Gastrocnemius medialis (tissue), 4 donors: ENCODE data around the gene LMNTD2. TPM values are rescaled to one million over a fixed set of nuclear protein-coding genes. Genes with fewer than 3 reads are reported as not detected.

Experiments used
- ATAC-seq, 2 donors: fragments of 150-250 bp; one replicate each; pipeline ENCODE4 v1.9.1; 2016
- DNase-seq, 2 donors: peaks; one replicate each; pipeline ENCODE4 v3.0.0-alpha.2; 2019
- H3K27ac ChIP-seq, 4 donors: fragments of 200-600 bp; sonication (generic); 1 replicate in 1 of 4; 2 replicates in 3 of 4; pipeline ENCODE4 v1.5.1; 2016 to 2018; ENCODE audit warnings: mild to moderate bottlenecking in 2 of 4, moderate library complexity in 1 of 4
- H3K27me3 ChIP-seq, 3 donors: fragments of 200-600 bp; sonication (generic) in 2 of 3; 1 replicate in 1 of 3; 2 replicates in 2 of 3; pipeline versions ENCODE4 v1.5.1 to v1.6.0; 2016 to 2019; ENCODE audit warnings: mild to moderate bottlenecking in 1 of 3, moderate library complexity in 1 of 3
- H3K36me3 ChIP-seq, 2 donors: fragments of 200-600 bp; sonication (generic) in 1 of 2; one replicate each; pipeline ENCODE4 v1.5.1; 2017 to 2018
- H3K4me1 ChIP-seq, 2 donors: fragments of 200-600 bp; sonication (generic) in 1 of 2; one replicate each; pipeline ENCODE4 v1.5.1; 2016 to 2017; ENCODE audit warnings: mild to moderate bottlenecking in 2 of 2
- H3K4me3 ChIP-seq, 4 donors: fragments of 200-600 bp; sonication (generic) in 3 of 4; 1 replicate in 1 of 4; 2 replicates in 3 of 4; pipeline ENCODE4 v1.5.1; 2016 to 2019; ENCODE audit warnings: mild to moderate bottlenecking in 2 of 4
- H3K9me3 ChIP-seq, 3 donors: fragments of 200-600 bp; sonication (generic) in 2 of 3; 1 replicate in 1 of 3; 2 replicates in 2 of 3; pipeline ENCODE4 v1.5.1; 2016 to 2019
- POLR2A ChIP-seq, 2 donors: fragments of 450-650 bp; IDR thresholded peaks; one replicate each; pipeline ENCODE4 v1.6.1; 2017; ENCODE audit warnings: antibody characterized with exemption in 2 of 2, mild to moderate bottlenecking in 2 of 2, moderate library complexity in 2 of 2
- in situ Hi-C, 4 donors: fragments of 200-750 bp; cut with MboI; loops; one replicate each; pipeline versions ENCODE4 v1.15.0 to v1.8.0; 2017; ENCODE audit warnings: low sequenced_read_pairs in 4 of 4
- intact Hi-C: fragments of 100-400 bp; cut with DNase I; formaldehyde crosslinking; loops from one replicate; pipeline ENCODE4 v1.15.1; 2023; ENCODE audit warnings: low total_unique reads
- total RNA-seq, 4 donors: library from RNA; depleted of rRNA; stranded (reverse); fragments of >200 nt; gene quantifications; one replicate each; pipeline versions ENCODE4 v1.1.0 to v1.2.3, GENCODE V29; 2016
- TF ChIP-seq, protein P1 (sequence below), 5 experiments: fragments of 450-650 bp in 3 of 5; fragments of 200-600 bp in 2 of 5; sonication (generic) in 2 of 5; IDR thresholded peaks in 4 of 5; conservative IDR thresholded peaks in 1 of 5; 1 replicate in 4 of 5; 2 replicates in 1 of 5; pipeline ENCODE4 v1.5.1; 2016 to 2019; ENCODE audit warnings: antibody characterized with exemption in 5 of 5, mild to moderate bottlenecking in 3 of 5, moderate library complexity in 3 of 5

Gene LMNTD2
- total RNA-seq, 4 donors from 2014 or later = 0.13 to 1.5 TPM; not detected in 2

DNA sequence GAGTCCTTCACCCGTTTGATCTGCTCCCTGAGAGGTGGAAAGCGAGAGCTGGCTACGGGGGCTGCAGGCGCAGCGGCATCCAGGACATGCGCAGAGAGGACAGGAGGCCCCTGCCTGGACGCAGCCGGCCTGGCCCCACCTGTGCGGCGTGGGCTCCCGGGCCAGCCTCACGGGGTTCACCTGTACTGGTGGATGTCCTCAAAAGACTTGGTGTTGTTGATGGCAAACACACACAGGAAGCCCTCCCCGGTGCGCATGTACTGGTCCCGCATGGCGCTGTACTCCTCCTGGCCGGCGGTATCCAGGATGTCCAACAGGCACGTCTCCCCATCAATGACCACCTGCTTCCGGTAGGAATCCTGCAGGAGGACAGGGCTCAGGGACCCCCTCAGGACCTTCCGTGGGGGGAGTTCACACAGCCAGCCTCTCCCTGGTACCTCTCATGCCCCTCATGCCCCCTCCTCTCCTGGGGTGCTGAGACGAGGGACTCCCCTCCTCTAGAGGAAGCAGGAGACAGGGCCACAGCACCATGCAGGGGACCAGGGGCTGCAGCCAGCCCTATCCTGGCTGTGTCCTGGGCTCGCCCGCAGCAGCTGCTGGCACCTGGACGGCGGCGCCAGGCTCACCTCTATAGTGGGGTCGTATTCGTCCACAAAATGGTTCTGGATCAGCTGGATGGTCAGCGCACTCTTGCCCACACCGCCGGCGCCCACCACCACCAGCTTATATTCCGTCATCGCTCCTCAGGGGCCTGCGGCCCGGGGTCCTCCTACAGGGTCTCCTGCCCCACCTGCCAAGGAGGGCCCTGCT is 26.7 kb downstream of the LMNTD2 start:
- TF ChIP-seq, protein P1, sequence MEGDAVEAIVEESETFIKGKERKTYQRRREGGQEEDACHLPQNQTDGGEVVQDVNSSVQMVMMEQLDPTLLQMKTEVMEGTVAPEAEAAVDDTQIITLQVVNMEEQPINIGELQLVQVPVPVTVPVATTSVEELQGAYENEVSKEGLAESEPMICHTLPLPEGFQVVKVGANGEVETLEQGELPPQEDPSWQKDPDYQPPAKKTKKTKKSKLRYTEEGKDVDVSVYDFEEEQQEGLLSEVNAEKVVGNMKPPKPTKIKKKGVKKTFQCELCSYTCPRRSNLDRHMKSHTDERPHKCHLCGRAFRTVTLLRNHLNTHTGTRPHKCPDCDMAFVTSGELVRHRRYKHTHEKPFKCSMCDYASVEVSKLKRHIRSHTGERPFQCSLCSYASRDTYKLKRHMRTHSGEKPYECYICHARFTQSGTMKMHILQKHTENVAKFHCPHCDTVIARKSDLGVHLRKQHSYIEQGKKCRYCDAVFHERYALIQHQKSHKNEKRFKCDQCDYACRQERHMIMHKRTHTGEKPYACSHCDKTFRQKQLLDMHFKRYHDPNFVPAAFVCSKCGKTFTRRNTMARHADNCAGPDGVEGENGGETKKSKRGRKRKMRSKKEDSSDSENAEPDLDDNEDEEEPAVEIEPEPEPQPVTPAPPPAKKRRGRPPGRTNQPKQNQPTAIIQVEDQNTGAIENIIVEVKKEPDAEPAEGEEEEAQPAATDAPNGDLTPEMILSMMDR (IDR thresholded peaks at IDR 0.05 in 4 of 5, conservative IDR thresholded peaks at IDR 0.05 in 1 of 5) = no peak
- Histone ChIP-seq H3K27ac (peak overlapping the region; percentile 80 to 92 (median 90)), H3K36me3 (peaks cover 0 to 21% of the 10 kb centered on the region in 2 donors), H3K4me3 (peak overlapping the region; percentile 75 to 80 (median 78)), H3K9me3 (no peaks in the 10 kb centered on the region), H3K4me1 (peaks cover 22 to 35% of the 10 kb centered on the region in 2 donors), H3K27me3 (peaks cover 15 to 22% (median 17%) of the 10 kb centered on the region in 3 donors)
- DNase-seq = no peak
- in situ Hi-C loops (no loop called here), intact Hi-C loops (loop anchor here (2.0 kb wide), 4 partner anchors 15 to 43 kb away; partner anchors contain the start of genes PHRF1 and RNH1)
- no peak for ATAC-seq

DNA sequence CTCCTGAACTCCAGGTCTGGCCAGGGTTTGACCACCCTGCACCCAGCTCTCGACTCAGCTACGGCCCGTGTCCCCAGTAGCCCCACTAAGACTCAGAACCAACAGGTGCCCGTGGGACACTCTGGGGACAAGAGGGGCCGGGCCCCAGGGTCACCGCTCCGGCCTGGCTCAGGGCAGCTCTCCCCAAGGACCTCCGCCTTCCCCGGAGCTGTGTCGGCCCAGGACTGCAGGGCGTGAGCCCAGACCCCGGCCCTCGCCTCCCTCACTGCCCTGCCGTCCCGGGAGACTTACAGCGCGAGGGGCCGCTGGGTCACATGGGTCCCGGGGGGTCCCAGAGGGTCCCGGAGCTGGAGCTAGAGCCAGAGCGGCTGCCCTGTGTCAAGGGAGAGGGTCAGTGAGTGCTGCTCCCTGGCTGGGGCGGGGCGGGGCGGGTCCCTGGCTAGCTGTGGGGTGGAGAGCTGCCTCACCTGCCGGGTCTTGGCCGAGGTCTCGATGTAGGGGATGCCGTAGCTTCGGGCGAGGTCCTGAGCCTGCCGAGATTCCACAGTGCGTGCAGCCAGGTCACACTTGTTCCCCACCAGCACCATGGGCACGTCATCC is 27.5 kb downstream of the LMNTD2 start:
- no peak overlapping the region for H3K27ac ChIP-seq
- ATAC-seq (no peak), DNase-seq (no peak)
- peaks cover 12 to 17% (median 12%) of the 10 kb centered on the region in 3 donors for H3K27me3 ChIP-seq
- H3K36me3 ChIP-seq = peaks cover 0 to 21% of the 10 kb centered on the region in 2 donors
- in situ Hi-C loops (no loop called here), intact Hi-C loops (no loop called here)
- peaks cover 25 to 40% of the 10 kb centered on the region in 2 donors for H3K4me1 ChIP-seq
- H3K9me3 ChIP-seq = no peaks in the 10 kb centered on the region
- no peak overlapping the region for H3K4me3 ChIP-seq
- TF ChIP-seq POLR2A (IDR thresholded peaks at IDR 0.05) = no peak
- TF ChIP-seq, protein P1 (IDR thresholded peaks at IDR 0.05 in 4 of 5, conservative IDR thresholded peaks at IDR 0.05 in 1 of 5) = no peak

DNA sequence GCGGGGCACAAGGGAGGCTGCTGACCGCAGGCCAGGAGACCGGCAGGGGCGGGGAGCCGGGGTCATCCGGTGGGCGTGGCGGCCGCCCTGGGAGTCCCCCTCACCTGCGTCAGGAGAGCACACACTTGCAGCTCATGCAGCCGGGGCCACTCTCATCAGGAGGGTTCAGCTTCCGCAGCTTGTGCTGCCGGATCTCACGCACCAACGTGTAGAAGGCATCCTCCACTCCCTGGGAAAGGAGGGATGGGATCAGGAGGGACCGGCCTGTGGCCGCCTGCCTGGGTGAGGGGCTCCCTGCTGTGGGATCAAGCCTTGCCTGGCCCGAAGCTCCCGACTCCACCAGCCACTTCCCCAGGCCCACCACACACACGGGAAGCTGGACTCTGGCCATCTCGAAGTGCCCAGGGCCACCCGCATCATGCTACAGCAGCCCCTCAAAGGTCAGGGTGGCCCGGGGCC is 28.0 kb downstream of the LMNTD2 start:
- no peak for ATAC-seq
- intact Hi-C loops = no loop called here
- H3K36me3 ChIP-seq = peaks cover 0 to 21% of the 10 kb centered on the region in 2 donors
- in situ Hi-C loops = no loop called here
- no peak overlapping the region for H3K27ac ChIP-seq
- peaks cover 23 to 36% of the 10 kb centered on the region in 2 donors for H3K4me1 ChIP-seq
- H3K27me3 ChIP-seq = peaks cover 7 to 11% (median 7%) of the 10 kb centered on the region in 3 donors
- peak in 1 of 2 donors; percentile 14 for DNase-seq
- H3K9me3 ChIP-seq = no peaks in the 10 kb centered on the region
- H3K4me3 ChIP-seq = no peak overlapping the region
- TF ChIP-seq POLR2A (IDR thresholded peaks at IDR 0.05) = no peak
- TF ChIP-seq, protein P1 (IDR thresholded peaks at IDR 0.05 in 4 of 5, conservative IDR thresholded peaks at IDR 0.05 in 1 of 5) = no peak

DNA sequence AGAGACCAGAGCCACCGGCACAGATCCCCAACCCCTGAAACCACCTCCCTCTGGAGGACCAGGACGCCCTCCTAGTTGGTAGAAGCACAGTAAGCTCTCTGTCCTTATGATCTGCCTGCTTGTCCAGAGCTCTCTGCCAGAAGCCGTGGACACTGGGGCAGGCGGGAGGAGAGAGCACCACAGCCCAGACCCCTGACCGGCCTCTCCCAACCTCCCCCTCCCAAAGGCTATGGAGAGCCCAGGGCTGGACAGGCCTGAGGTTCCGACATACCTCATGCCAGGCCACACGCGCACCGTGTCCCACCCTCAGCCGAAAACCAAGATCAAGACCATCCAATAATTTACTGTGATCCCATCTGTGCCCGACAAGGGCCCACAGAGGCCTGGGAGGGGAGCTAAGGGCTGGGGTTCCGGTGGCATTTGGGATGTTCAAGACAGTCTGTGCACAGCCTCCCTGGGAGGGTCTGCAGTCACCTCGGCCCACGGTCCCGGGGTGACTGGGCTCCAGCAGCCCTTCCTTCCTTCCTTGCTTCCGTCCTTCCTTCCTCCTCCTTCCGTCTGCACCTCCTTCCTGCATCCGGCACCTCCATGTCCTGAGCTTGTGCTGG is 28.5 kb downstream of the LMNTD2 start:
- peaks cover 18 to 31% of the 10 kb centered on the region in 2 donors for H3K4me1 ChIP-seq
- H3K4me3 ChIP-seq = no peak overlapping the region
- no peaks in the 10 kb centered on the region for H3K9me3 ChIP-seq
- TF ChIP-seq POLR2A (IDR thresholded peaks at IDR 0.05) = no peak
- TF ChIP-seq, protein P1 (IDR thresholded peaks at IDR 0.05 in 4 of 5, conservative IDR thresholded peaks at IDR 0.05 in 1 of 5) = no peak
- DNase-seq = no peak
- no peak for ATAC-seq
- intact Hi-C loops (no loop called here), in situ Hi-C loops (no loop called here)
- peaks cover 0 to 21% of the 10 kb centered on the region in 2 donors for H3K36me3 ChIP-seq
- H3K27ac ChIP-seq = no peak overlapping the region
- H3K27me3 ChIP-seq = peaks cover 2 to 6% (median 2%) of the 10 kb centered on the region in 3 donors
